ENCODE data around the gene NOSIP.
A peak's percentile ranks its signal among the peaks of the same experiment; 100 is the strongest.
"Not testable (repeated sequence)": the region's sequence is repeated elsewhere in the genome, so short reads cannot be mapped to it uniquely, and the experiment has no call there.

Gene NOSIP, protein sequence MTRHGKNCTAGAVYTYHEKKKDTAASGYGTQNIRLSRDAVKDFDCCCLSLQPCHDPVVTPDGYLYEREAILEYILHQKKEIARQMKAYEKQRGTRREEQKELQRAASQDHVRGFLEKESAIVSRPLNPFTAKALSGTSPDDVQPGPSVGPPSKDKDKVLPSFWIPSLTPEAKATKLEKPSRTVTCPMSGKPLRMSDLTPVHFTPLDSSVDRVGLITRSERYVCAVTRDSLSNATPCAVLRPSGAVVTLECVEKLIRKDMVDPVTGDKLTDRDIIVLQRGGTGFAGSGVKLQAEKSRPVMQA

DNA sequence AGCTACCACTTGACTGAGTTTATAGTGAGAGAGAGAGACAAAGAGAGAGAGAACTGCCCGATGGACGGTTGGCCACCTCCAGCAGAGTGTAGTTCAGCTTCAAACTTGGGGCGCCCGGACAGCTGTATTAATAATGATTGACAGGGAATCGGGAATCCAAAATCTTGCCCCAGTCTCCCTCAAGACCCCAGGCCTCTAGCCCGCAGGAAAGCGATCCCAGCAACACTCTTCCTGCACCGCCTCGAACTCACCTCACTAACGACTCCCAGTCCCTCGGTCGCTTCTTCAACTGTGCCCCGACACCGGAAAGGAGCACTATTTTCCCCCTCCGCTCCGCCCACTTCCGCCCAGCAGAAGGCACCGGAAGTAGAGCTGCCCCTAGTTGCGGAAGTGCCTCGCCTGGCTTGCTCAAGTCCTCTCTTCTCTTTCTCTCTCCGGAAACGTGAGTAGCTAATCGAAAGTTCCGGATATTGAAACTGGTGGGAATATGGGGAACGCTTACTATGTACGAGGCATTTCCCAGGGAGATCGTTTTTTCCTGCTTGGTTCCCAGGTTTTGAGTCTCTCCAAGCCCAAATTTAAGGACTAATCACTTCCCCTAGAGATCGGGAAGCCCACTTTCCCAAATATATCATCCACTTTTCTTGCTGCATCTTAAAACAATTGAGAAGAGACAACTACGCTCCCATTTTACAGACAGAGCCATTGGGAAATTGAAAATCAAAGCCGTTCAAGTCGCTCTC is at the start of gene NOSIP:
Gene NOSIP, minus strand, starts transcription at position 293 of the 743 bp plus-strand sequence. CDS start 19,865 bp downstream, outside the sequence.
- peak within 1 kb of the TSS; percentile 80 for H3K27ac Mint-ChIP-seq
- H3K4me3 Mint-ChIP-seq = peak within 1 kb of the TSS; percentile 87
- no peaks in the 10 kb centered on the region for H3K9me3 Mint-ChIP-seq
- peak; percentile 98 for ATAC-seq
- peaks cover 9% of the 10 kb centered on the region for H3K4me1 Mint-ChIP-seq
- H3K27me3 Mint-ChIP-seq = no peaks in the 10 kb centered on the region
- H3K36me3 Mint-ChIP-seq = no peaks in the 10 kb centered on the region

DNA sequence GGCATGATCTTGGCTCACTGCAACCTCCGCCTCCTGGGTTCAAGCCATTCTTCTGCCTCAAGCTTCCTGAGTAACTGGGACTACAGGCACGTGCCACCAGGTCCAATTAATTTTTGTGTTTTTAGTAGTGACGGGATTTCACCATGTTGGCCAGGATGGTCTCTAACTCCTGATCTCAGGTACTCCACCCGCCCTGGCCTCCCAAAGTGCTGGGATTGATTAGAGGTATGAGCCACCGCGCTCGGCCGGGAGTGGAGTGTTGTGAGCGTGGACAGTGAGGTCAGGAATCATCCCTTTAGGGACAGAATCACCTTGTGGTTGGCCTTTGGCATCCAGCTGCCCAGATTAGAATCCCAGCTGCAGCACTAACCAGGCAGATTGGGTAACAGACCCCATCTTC is 49.3 kb upstream of the NOSIP start:
- no peak overlapping the region for H3K4me3 Mint-ChIP-seq

DNA sequence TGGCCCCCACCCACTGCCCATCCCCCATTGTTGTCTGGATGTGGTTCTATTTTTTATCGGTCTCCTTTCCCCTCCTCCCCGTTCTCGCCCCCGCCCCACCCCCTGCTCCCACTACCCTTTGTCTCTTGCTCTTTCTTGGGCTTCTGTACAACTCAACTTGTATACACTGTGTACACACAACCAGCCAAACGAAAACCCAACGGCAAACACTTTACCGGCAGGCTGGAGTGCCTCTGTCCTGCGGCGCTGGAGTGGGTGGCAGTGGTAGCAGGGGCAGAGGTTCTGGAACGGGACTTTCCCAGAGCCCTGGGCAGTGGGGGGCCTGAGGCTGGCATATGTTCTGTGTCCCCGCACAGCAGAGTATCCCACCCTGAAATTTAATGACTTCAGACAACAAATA is 45.9 kb upstream of the NOSIP start:
- H3K9me3 Mint-ChIP-seq = no peaks in the 10 kb centered on the region
- peaks cover 53% of the 10 kb centered on the region for H3K36me3 Mint-ChIP-seq
- H3K27ac Mint-ChIP-seq = no peak overlapping the region

More for the DNA sequence above, 49.3 kb upstream of the NOSIP start:
- Mint-ChIP-seq H3K9me3 (no peaks in the 10 kb centered on the region), H3K4me1 (no peaks in the 10 kb centered on the region), H3K27me3 (no peaks in the 10 kb centered on the region), H3K36me3 (peaks cover 23% of the 10 kb centered on the region), H3K27ac (no peak overlapping the region)
- ATAC-seq = no peak

DNA sequence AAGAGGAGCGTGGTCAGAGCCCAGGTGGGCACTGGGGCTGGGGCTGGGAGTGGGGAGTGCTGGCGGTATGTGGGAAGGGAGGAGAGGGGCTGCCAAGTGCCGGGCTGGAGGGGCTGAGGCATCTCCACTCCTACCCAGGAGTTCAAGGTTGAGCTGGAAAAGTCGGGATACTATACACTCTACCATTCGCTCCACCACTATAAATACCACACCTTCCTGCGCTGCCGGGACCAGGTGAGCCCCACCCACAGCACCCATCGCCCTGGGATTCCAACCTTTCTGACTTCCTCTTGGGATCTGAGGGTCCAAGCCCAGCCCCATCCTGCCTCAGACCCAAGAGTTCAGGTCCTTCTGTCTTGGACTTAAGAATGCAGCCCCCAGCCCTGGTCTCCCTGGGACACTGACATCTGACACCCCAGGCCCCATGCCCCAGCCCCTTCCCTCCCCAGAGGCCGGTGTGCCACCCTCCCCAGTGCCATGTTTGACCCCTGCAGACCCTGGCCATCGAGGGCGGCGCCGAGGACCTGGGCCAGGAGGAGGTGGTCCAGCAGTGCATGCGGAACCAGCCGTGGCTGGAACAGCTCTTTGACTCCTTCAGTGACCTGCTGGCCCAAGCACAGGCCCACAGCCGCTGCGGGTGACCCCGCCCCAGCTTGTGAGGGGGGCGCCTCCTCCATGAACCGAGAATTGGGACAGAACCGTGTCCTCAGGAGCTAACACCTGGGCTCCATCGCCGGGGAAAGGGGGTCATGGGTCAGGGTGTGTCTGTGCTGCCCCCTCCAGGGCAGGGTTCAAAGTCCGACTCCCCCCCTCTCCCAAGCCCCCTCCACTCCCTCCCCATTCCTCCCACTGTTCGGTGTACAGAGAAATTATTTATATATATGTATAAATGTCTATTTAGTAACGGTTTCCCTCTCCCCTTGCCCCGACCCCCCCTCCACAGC is 44.9 kb upstream of the NOSIP start:
- Mint-ChIP-seq H3K4me1 (no peaks in the 10 kb centered on the region), H3K4me3 (no peak overlapping the region), H3K27me3 (no peaks in the 10 kb centered on the region), H3K9me3 (no peaks in the 10 kb centered on the region), H3K27ac (no peak overlapping the region), H3K36me3 (peaks cover 59% of the 10 kb centered on the region)
- ATAC-seq = peak; percentile 31

More for the DNA sequence above, 45.9 kb upstream of the NOSIP start:
- H3K27me3 Mint-ChIP-seq = no peaks in the 10 kb centered on the region
- H3K4me1 Mint-ChIP-seq = no peaks in the 10 kb centered on the region
- no peak overlapping the region for H3K4me3 Mint-ChIP-seq
- no peak for ATAC-seq

DNA sequence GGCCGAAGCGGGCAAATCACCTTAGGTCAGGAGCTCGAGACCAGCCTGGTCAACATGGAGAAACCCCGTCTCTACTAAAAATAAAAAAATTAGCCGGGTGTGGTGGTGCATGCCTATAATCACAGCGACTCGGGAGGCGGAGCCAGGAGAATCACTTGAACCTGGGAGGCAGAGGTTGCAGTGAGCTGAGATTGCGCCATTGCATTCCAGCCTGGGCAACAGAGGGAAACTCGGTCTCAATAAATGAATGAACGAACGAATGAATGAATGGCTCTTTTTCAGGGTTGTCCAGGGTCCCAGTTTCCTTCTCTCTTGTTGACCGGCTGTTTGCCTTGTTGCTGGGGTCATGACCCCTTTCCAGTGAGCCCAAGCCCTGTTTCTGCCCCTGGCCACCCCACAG is 37.5 kb upstream of the NOSIP start:
- peaks cover 22% of the 10 kb centered on the region for H3K4me1 Mint-ChIP-seq
- H3K4me3 Mint-ChIP-seq, H3K27me3 Mint-ChIP-seq, H3K27ac Mint-ChIP-seq, H3K9me3 Mint-ChIP-seq, ATAC-seq: not testable (repeated sequence)
- peaks cover 74% of the 10 kb centered on the region for H3K36me3 Mint-ChIP-seq

DNA sequence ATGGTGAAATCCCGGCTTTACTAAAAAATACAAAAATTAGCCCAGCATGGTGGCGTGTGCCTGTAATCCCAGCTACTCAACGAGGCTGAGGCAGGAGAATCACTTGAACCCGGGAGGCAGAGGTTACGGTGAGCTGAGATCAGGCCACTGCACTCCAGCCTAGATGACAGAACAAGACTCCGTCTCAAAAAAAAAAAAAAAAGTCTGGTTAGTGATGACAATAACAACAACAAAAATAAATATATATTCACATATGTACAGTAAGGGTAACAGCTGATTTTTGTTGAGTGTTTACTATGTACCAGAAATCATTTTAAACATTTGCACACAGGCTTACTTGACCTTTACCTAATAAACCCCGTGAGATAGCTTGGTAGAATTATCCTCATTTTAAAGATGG is 36.6 kb upstream of the NOSIP start:
- H3K9me3 Mint-ChIP-seq = no peaks in the 10 kb centered on the region
- no peak overlapping the region for H3K27ac Mint-ChIP-seq
- H3K4me3 Mint-ChIP-seq = no peak overlapping the region
- peaks cover 28% of the 10 kb centered on the region for H3K4me1 Mint-ChIP-seq
- H3K27me3 Mint-ChIP-seq = no peaks in the 10 kb centered on the region
- peaks cover 75% of the 10 kb centered on the region for H3K36me3 Mint-ChIP-seq
- no peak for ATAC-seq

DNA sequence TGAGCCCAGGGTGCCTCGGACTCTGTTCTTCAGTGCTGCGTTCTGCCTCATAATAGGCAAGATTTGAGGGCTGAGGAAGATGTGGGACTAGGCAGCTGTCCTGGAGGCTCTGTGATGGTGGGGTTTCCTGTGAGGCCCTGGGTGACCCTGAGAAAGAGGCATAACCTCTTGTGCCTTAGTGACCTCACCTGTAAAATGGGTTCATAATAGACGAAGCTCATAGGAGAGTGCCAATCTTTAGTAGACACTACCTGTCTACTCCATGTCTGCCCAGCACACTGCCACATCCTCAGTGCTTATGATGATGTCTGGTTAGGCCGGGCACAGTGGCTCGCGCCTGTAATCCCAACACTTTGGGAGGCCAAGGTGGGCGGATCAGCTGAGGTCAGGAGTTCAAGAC is 36.2 kb upstream of the NOSIP start:
- Mint-ChIP-seq H3K27me3 (no peaks in the 10 kb centered on the region), H3K9me3 (no peaks in the 10 kb centered on the region), H3K27ac (no peak overlapping the region), H3K36me3 (peaks cover 70% of the 10 kb centered on the region), H3K4me1 (peaks cover 28% of the 10 kb centered on the region), H3K4me3 (no peak overlapping the region)
- no peak for ATAC-seq

DNA sequence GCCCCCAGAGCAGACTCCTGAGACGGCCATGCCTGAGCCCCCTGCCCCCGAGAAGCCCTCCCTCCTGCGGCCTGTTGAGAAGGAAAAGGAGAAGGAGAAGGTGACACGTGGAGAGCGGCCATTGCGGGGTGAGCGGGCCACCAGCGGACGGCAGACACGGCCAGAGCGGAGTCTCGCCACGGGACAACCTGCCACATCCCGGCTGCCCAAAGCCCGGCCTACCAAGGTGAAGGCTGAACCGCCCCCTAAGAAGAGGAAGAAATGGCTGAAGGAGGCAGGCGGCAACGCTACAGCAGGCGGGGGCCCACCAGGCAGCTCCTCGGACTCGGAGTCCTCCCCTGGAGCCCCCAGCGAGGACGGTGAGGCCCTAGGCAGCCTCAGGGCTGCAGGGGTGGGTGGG is 35.5 kb upstream of the NOSIP start:
- H3K4me1 Mint-ChIP-seq = peaks cover 28% of the 10 kb centered on the region
- H3K36me3 Mint-ChIP-seq = peaks cover 67% of the 10 kb centered on the region
- no peaks in the 10 kb centered on the region for H3K9me3 Mint-ChIP-seq
- no peaks in the 10 kb centered on the region for H3K27me3 Mint-ChIP-seq
- no peak overlapping the region for H3K27ac Mint-ChIP-seq
- ATAC-seq = no peak
- no peak overlapping the region for H3K4me3 Mint-ChIP-seq

DNA sequence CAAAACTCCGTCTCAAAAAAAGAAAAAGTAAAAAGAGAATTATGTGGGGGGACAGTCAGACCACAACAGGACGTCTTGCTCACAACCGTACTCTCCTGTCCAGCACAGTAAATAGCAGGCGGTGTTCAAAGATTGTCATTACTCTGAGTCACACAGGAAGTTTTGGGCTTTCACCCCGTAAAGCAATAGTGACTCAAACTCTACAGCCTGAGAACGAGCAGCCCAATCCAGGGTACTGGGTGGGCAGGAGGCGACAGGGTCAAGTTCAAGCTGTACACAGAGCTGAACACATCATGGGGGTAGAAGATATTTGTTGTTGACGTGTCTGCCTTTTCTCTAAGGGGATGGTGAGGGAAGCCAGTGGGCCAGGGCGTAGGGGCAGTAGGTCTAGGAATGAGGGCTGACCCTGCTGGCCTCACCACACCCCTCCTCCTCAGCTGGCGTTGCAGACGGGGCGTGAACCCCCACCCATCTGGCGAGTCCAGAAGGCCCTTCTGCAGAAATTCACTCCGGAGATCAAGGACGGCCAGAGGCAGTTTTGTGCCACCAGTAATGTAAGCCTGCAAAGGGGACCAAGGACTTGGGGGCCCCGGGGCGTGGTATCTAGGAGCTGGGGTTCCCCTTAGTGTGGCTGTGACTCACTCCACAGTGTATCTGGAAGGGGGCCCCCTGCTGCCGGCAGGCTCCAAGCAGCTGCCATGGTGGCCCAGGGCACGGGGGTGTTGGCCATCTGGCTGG is 33.9 kb upstream of the NOSIP start:
- Mint-ChIP-seq H3K27ac (peak overlapping the region; percentile 85), H3K4me3 (no peak overlapping the region), H3K9me3 (no peaks in the 10 kb centered on the region), H3K4me1 (peaks cover 28% of the 10 kb centered on the region), H3K36me3 (peaks cover 57% of the 10 kb centered on the region), H3K27me3 (no peaks in the 10 kb centered on the region)
- peak; percentile 53 for ATAC-seq

DNA sequence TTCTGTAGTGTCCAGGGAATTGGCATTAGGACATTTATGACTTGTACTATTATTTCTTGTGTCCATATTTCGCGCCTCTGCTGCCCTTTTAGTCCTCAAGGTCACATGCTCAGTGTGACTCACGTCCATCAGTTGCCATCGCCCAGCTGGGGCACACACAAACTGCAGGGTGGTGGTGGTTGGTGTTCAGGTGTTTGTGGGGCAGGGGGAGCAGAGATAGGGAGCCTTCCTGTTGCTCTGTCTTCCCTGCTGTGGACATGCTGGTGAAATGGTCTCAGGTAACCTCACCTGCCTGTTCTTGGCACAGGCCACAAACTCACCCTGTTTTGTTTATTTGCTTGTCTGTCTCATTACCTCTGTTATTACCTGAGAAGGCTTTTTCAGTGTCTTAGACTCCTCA is 33.0 kb upstream of the NOSIP start:
- no peaks in the 10 kb centered on the region for H3K27me3 Mint-ChIP-seq
- H3K27ac Mint-ChIP-seq = peak overlapping the region; percentile 85
- no peaks in the 10 kb centered on the region for H3K9me3 Mint-ChIP-seq
- H3K4me3 Mint-ChIP-seq = no peak overlapping the region
- H3K4me1 Mint-ChIP-seq = peaks cover 28% of the 10 kb centered on the region
- peaks cover 50% of the 10 kb centered on the region for H3K36me3 Mint-ChIP-seq
- no peak for ATAC-seq

DNA sequence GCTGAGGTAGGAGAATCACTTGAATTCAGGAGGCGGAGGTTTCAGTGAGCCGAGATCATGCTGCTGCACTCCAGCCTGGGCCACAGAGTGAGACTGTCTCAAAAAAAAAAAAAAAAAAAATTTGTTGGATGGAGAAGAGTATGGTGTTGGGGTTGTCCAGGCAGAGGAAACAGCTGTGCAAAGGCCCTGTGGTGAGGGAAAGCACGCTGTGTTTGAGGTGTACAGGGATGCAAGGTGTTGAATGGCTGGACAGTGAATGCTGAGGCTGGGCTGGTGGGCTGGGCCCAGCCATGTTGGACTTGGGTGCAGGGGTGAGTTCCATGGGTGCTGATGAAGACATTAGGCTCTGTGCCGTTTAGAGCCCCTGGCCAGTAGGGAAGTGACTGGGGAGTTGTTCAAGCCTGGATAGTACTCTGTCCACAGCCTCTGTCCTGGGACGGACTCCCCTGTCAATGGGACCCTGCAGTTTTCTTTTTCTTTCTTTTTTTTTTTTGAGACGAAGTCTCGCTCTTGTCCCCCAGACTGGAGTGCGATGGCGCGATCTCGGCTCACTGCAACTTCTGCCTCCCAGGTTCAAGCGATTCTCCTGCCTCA is 29.2 kb upstream of the NOSIP start:
- ATAC-seq = no peak
- peaks cover 16% of the 10 kb centered on the region for H3K36me3 Mint-ChIP-seq
- peaks cover 22% of the 10 kb centered on the region for H3K4me1 Mint-ChIP-seq

DNA sequence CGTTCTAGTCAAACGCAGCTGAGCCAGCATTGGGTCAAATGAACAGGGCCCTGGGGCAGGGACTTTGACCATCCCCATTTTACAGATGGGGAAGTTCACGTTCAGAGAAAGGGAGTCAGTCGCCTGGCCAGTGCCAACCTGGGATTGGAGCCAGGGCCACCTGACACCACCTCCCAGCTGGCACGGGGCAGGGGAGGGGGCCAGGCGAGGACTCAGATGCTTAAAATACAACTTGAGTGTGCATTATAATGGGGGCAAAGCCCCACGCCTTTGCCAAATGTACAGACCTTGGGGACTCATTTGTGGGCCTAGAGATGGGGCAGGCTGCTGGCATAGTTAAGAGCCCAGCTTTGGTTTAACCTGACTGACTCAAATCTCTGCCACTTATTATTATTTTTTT is 25.2 kb upstream of the NOSIP start:
- no peak for ATAC-seq
- no peak overlapping the region for H3K27ac Mint-ChIP-seq

More for the DNA sequence above, 29.2 kb upstream of the NOSIP start:
- Mint-ChIP-seq H3K27me3 (no peaks in the 10 kb centered on the region), H3K27ac (no peak overlapping the region), H3K4me3 (no peak overlapping the region), H3K9me3 (no peaks in the 10 kb centered on the region)

DNA sequence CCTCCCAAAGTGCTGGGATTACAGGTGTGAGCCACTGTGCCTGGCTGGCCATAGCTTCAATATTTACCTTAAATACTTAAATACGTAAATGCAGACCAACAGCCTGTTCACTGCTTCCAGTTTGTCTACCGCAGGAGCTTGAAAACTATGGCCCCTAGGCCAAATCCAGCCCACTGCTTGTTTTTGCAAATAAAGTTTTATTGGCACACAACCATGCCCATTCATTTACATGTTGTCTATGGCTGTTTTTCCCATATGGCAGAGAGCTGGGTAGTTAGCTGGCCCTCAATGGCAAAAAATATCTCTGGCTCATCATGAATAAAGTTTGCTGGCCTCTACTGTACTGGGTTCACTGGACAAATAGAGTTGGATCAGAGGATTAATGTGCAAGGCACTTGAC is 22.4 kb upstream of the NOSIP start:
- Mint-ChIP-seq H3K36me3 (peaks cover 28% of the 10 kb centered on the region), H3K4me1 (peaks cover 7% of the 10 kb centered on the region), H3K4me3 (no peak overlapping the region), H3K9me3 (no peaks in the 10 kb centered on the region), H3K27me3 (no peaks in the 10 kb centered on the region), H3K27ac (no peak overlapping the region)
- no peak for ATAC-seq

More for the DNA sequence above, 25.2 kb upstream of the NOSIP start:
- Mint-ChIP-seq H3K36me3 (peaks cover 19% of the 10 kb centered on the region), H3K4me3 (no peak overlapping the region), H3K4me1 (no peaks in the 10 kb centered on the region), H3K9me3 (no peaks in the 10 kb centered on the region), H3K27me3 (no peaks in the 10 kb centered on the region)

DNA sequence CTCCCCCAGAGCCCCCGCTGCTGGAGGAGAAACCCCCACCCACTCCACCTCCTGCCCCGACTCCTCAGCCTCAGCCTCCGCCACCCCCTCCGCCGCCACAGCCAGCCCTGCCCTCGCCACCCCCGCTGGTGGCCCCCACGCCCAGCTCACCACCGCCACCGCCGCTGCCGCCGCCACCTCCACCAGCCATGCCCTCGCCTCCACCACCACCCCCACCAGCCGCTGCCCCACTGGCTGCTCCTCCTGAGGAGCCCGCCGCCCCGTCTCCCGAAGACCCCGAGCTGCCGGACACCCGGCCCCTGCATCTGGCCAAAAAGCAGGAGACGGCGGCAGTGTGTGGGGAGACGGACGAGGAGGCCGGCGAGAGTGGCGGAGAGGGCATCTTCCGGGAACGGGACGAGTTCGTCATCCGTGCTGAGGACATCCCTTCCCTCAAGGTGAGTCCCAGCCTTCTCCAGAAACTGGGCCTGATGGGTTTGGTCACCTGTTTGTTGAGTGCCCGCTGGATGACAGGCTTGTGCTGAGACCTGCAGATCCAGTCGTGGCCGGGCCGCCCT is 21.2 kb upstream of the NOSIP start:
- no peak overlapping the region for H3K4me3 Mint-ChIP-seq
- no peak overlapping the region for H3K27ac Mint-ChIP-seq
- H3K27me3 Mint-ChIP-seq = no peaks in the 10 kb centered on the region
- H3K9me3 Mint-ChIP-seq = no peaks in the 10 kb centered on the region
- H3K4me1 Mint-ChIP-seq = peaks cover 7% of the 10 kb centered on the region
- H3K36me3 Mint-ChIP-seq = peaks cover 33% of the 10 kb centered on the region
- ATAC-seq = no peak
